IMR-90 (cell line): ENCODE results near the gene ENO4.

Experiments
- CTCF ChIP-seq: conservative IDR thresholded peaks from 2 replicates; pipeline ENCODE4 v1.5.1; 2012; ENCODE audit warnings: mild to moderate bottlenecking, low read depth, low read length, improper control_type of control experiment
- POLR2A ChIP-seq: IDR thresholded peaks from 2 replicates; pipeline ENCODE4 v1.6.1; 2012; ENCODE audit warnings: mild to moderate bottlenecking, low read depth, low read length

GRCh38 chr10:116866066-116866465 lies 16.8 kb downstream of the ENO4 start:
- no peak for TF ChIP-seq POLR2A
- TF ChIP-seq CTCF: no peak
